A549 (cell line): ENCODE results near the gene MZF1. TPM values are rescaled to one million over a fixed set of nuclear protein-coding genes. Genes with fewer than 3 reads are reported as not detected.

ENCODE experiments used
- ATAC-seq, 2 experiments: fragments of 200-7000 bp in 1 of 2; fragments of >200 bp in 1 of 2; cut with Nextera tagmentation in 1 of 2; cut with Tn5 transposase in 1 of 2; 3 replicates each; pipeline versions ENCODE4 v1.8.0 to v1.9.1; 2018 to 2020; ENCODE audit warnings: mild to moderate bottlenecking in 1 of 2, moderate library complexity in 1 of 2
- CTCF ChIA-PET: fragments of 300-600 bp; sonication (Branson Sonifier 250); formaldehyde crosslinking; extraction: SDS; loops from one replicate; lab custom pipeline; 2021; ENCODE audit warnings: antibody characterized with exemption, inconsistent platforms; lab: Yijun Ruan, JAX
- POLR2A ChIA-PET: fragments of 350-600 bp; formaldehyde crosslinking; extraction: SDS; loops from one replicate; lab custom pipeline; 2021; ENCODE audit warnings: antibody characterized with exemption, inconsistent platforms; lab: Yijun Ruan, JAX
- DNase-seq, 2 experiments: peaks; one replicate each; pipeline versions ENCODE4 v3.0.0 to v3.0.0-alpha.2; 2011 to 2016; ENCODE audit warnings: low read depth in 1 of 2, low spot score in 1 of 2
- FAIRE-seq: peaks from 2 replicates; lab custom pipeline; 2011; peaks lifted over from hg19 to GRCh38; lab: Jason Lieb, UNC
- H3K27ac ChIP-seq, 2 experiments: fragments of >200 bp; sonication (Bioruptor Twin); formaldehyde crosslinking; 3 replicates each; pipeline ENCODE4 v1.5.1; 2016 to 2017
- H3K4me1 ChIP-seq: fragments of >200 bp; sonication (Bioruptor Twin); formaldehyde crosslinking; 3 replicates; pipeline ENCODE4 v1.6.1; 2016
- H3K4me2 ChIP-seq: fragments of >200 bp; sonication (Bioruptor Twin); formaldehyde crosslinking; 3 replicates; pipeline ENCODE4 v1.6.1; 2016
- H3K4me3 ChIP-seq: fragments of >200 bp; sonication (Bioruptor Twin); formaldehyde crosslinking; 3 replicates; pipeline ENCODE4 v1.5.1; 2016
- H3K9me3 ChIP-seq: fragments of >200 bp; sonication (Bioruptor Twin); formaldehyde crosslinking; 3 replicates; pipeline ENCODE4 v1.6.1; 2016
- BCL3 ChIP-seq: fragments of >200 bp; sonication (Bioruptor Twin); formaldehyde crosslinking; IDR thresholded peaks from 3 replicates; pipeline ENCODE4 v1.6.1; 2016
- BHLHE40 ChIP-seq: IDR thresholded peaks from 2 replicates; pipeline ENCODE4 v1.6.1; 2012; ENCODE audit warnings: low read depth, low read length, inconsistent platforms
- CHD2 ChIP-seq: fragments of 150-350 bp; IDR thresholded peaks from 2 replicates; pipeline ENCODE4 v1.6.1; 2014; ENCODE audit warnings: low read length; ENCODE audit not compliant: partially characterized antibody
- CHD4 ChIP-seq: fragments of 200-600 bp; sonication (generic); IDR thresholded peaks from 2 replicates; pipeline ENCODE4 v1.6.1; 2016; ENCODE audit warnings: antibody characterized with exemption, mild to moderate bottlenecking, borderline replicate concordance
- E2F6 ChIP-seq: IDR thresholded peaks from 2 replicates; pipeline ENCODE4 v1.6.1; 2012; ENCODE audit warnings: low read depth, borderline replicate concordance
- ELK1 ChIP-seq: fragments of 150-350 bp; IDR thresholded peaks from 2 replicates; pipeline ENCODE4 v1.6.1; 2014; ENCODE audit warnings: low read depth, mild to moderate bottlenecking, low read length
- HDAC2 ChIP-seq: fragments of 200-600 bp; sonication (generic); IDR thresholded peaks from 2 replicates; pipeline ENCODE4 v1.6.1; 2016
- HES2 ChIP-seq: fragments of >200 bp; sonication (Bioruptor Twin); formaldehyde crosslinking; IDR thresholded peaks from 2 replicates; pipeline ENCODE4 v1.6.1; 2016
- HMGXB4 ChIP-seq: fragments of 250-450 bp; sonication (Bioruptor Pico); IDR thresholded peaks from 2 replicates; pipeline ENCODE4 v1.5.0; 2021; ENCODE audit warnings: mild to moderate bottlenecking, moderate library complexity, borderline replicate concordance
- HOXB13 ChIP-seq: fragments of 250-450 bp; sonication (Bioruptor Pico); IDR thresholded peaks from 2 replicates; pipeline ENCODE4 v1.5.0; 2020; ENCODE audit warnings: low read depth, mild to moderate bottlenecking, moderate library complexity
- KDM1A ChIP-seq: fragments of 200-600 bp; sonication (generic); IDR thresholded peaks from 2 replicates; pipeline ENCODE4 v1.6.1; 2016; ENCODE audit warnings: low read depth, mild to moderate bottlenecking
- KDM5A ChIP-seq: fragments of 200-600 bp; sonication (generic); IDR thresholded peaks from 2 replicates; pipeline ENCODE4 v1.6.1; 2016; ENCODE audit warnings: antibody characterized with exemption, mild to moderate bottlenecking
- MAZ ChIP-seq: fragments of 150-350 bp; IDR thresholded peaks from 2 replicates; pipeline ENCODE4 v1.6.1; 2014; ENCODE audit warnings: antibody characterized with exemption, low read depth, low read length, borderline replicate concordance
- PBX3 ChIP-seq: IDR thresholded peaks from 2 replicates; pipeline ENCODE4 v1.6.1; 2012
- PHF8 ChIP-seq: fragments of 200-600 bp; sonication (generic); IDR thresholded peaks from 2 replicates; pipeline ENCODE4 v1.6.1; 2016; ENCODE audit warnings: low read depth, mild to moderate bottlenecking, antibody characterized with exemption, moderate library complexity, borderline replicate concordance
- POLR2AphosphoS2 ChIP-seq: conservative IDR thresholded peaks from 2 replicates; pipeline ENCODE4 v1.6.1; 2012; ENCODE audit warnings: low read length, improper control_type of control experiment, inconsistent platforms
- RAD21 ChIP-seq, 2 experiments: fragments of >200 bp in 1 of 2; sonication (Bioruptor Twin) in 1 of 2; formaldehyde crosslinking in 1 of 2; IDR thresholded peaks in 1 of 2; conservative IDR thresholded peaks in 1 of 2; 2 replicates in 1 of 2; 3 replicates in 1 of 2; pipeline ENCODE4 v1.6.1; 2012 to 2018; ENCODE audit warnings: inconsistent platforms in 1 of 2
- RCOR1 ChIP-seq: fragments of 150-350 bp; IDR thresholded peaks from 2 replicates; pipeline ENCODE4 v1.6.1; 2014; ENCODE audit warnings: antibody characterized with exemption, low read length, low read depth
- REST ChIP-seq: fragments of 200-600 bp; sonication (generic); IDR thresholded peaks from 2 replicates; pipeline ENCODE4 v1.6.1; 2016; ENCODE audit warnings: antibody characterized with exemption, mild to moderate bottlenecking, moderate library complexity
- RNF2 ChIP-seq: fragments of 200-600 bp; sonication (generic); IDR thresholded peaks from 2 replicates; pipeline ENCODE4 v1.6.1; 2016; ENCODE audit warnings: low read depth, mild to moderate bottlenecking, antibody characterized with exemption, moderate library complexity, borderline replicate concordance
- SREBF2 ChIP-seq: fragments of 450-650 bp; IDR thresholded peaks from 2 replicates; pipeline ENCODE4 v1.6.1; 2014; ENCODE audit warnings: mild to moderate bottlenecking, moderate library complexity
- TFCP2L1 ChIP-seq: fragments of 250-450 bp; sonication (Bioruptor Pico); IDR thresholded peaks from 2 replicates; pipeline ENCODE4 v1.5.0; 2021; ENCODE audit warnings: mild to moderate bottlenecking
- WGBS: methylation state at CpG from one replicate; pipeline ENCODE4 v1.1.6; 2017; ENCODE audit errors: missing lambda C conversion rate; 5-methylcytosine and 5-hydroxymethylcytosine counted together
- polyA plus RNA-seq, 4 experiments: library from polyadenylated mRNA; depleted of rRNA in 3 of 4; stranded (reverse); fragments of >200 nt; fragmentation: RNase III in 1 of 4; extraction: RNeasy Plus Mini Kit Qiagen cat#74134 plus additional on column Dnase treatment in 1 of 4; gene quantifications; 2 replicates in 3 of 4; 3 replicates in 1 of 4; pipeline ENCODE4 v1.2.3, GENCODE V29; 2011 to 2017

Gene MZF1
- polyA plus RNA-seq, 2 of the 4 experiments (the other 2 are of a cell fraction): 19.5 to 20.3 TPM

GRCh38 chr19:58573658-58574164 is 576 bp upstream of the MZF1 start:
- H3K4me1 ChIP-seq: peaks cover 15% of the 10 kb centered on the region
- CTCF ChIA-PET: no interaction called here
- TF ChIP-seq PHF8 (0 out of 2 replicates have a peak, but pooled peaks have one; percentile 13), POLR2AphosphoS2 (no peak), MAZ (0 out of 2 replicates have a peak, but pooled peaks have one; percentile 5), CHD4 (no peak), REST (0 out of 2 replicates have a peak, but pooled peaks have one; percentile 19), BCL3 (peak; percentile 4; the same call in 1 of the 3 replicates), E2F6 (0 out of 2 replicates have a peak, but pooled peaks have one; percentile 27), TFCP2L1 (CRISPR knock-in tag) (peak; percentile 78; the same call in 1 of the 2 replicates), KDM5A (no peak)
- TF ChIP-seq, all 56 proteins: peak for 6
- H3K4me3 ChIP-seq: peak overlapping the region; percentile 67
- 3% methylated on average over 20 of the region's 20 CpGs for WGBS
- FAIRE-seq: no peak
- ATAC-seq: peak in 1 of 2 experiments; percentile 2; a peak in 2 of 6 replicates
- H3K4me2 ChIP-seq: peak overlapping the region; percentile 92
- no peak for DNase-seq
- H3K27ac ChIP-seq: peak overlapping the region; percentile 91
- H3K9me3 ChIP-seq: no peaks in the 10 kb centered on the region
- POLR2A ChIA-PET: interaction anchor here (1.2 to 2.6 kb wide), 3 partner anchors 14 to 30 kb away, joined by 6 to 34 read pairs (median 28); partner anchors contain the start of genes TRIM28 and UBE2M

- ChIA-PET CTCF (interaction anchor here (0.6 to 3.3 kb wide), 6 partner anchors 10 to 838 kb away, joined by 3 to 16 read pairs (median 5); partner anchors contain the start of gene ZBTB45), POLR2A (interaction anchor here (0.7 to 1.7 kb wide), 6 partner anchors 12 to 58 kb away, joined by 4 to 16 read pairs (median 6); partner anchors contain the start of genes CHMP2A, TRIM28 and ZBTB45)
- no peak for ATAC-seq
- H3K27ac ChIP-seq: peak overlapping the region; percentile 91
- H3K4me1 ChIP-seq: peaks cover 15% of the 10 kb centered on the region
- WGBS: 37% methylated on average over 24 of the region's 24 CpGs
- FAIRE-seq: peak; percentile 70
- peak overlapping the region; percentile 67 for H3K4me3 ChIP-seq
- no peaks in the 10 kb centered on the region for H3K9me3 ChIP-seq
- DNase-seq: no peak
- peak overlapping the region; percentile 92 for H3K4me2 ChIP-seq
- TF ChIP-seq CHD2 (no peak), PBX3 (no peak), RAD21 (conservative IDR thresholded peaks at IDR 0.05 in 1 of 2, IDR thresholded peaks at IDR 0.05 in 1 of 2) (no peak), KDM1A (no peak), KDM5A (no peak), MAZ (no peak), SREBF2 (no peak), BHLHE40 (no peak), ELK1 (no peak), RNF2 (no peak), HOXB13 (CRISPR knock-in tag) (no peak), HDAC2 (no peak), HES2 (no peak), RCOR1 (no peak), HMGXB4 (CRISPR knock-in tag) (no peak)
Measured at GRCh38 chr19:58572026-58572817, 913 bp downstream of the MZF1 start.
